Measurements from ENCODE around the gene CAMTA1.

- TF ChIP-seq EZH2 (IDR thresholded peaks at IDR 0.05; ENCODE audit: borderline replicate concordance, insufficient read depth, low read length, poor library complexity, severe bottlenecking) (no peak), TAF1 (IDR thresholded peaks at IDR 0.05; ENCODE audit: low read depth) (no peak)
- TF ChIP-seq, protein P1, sequence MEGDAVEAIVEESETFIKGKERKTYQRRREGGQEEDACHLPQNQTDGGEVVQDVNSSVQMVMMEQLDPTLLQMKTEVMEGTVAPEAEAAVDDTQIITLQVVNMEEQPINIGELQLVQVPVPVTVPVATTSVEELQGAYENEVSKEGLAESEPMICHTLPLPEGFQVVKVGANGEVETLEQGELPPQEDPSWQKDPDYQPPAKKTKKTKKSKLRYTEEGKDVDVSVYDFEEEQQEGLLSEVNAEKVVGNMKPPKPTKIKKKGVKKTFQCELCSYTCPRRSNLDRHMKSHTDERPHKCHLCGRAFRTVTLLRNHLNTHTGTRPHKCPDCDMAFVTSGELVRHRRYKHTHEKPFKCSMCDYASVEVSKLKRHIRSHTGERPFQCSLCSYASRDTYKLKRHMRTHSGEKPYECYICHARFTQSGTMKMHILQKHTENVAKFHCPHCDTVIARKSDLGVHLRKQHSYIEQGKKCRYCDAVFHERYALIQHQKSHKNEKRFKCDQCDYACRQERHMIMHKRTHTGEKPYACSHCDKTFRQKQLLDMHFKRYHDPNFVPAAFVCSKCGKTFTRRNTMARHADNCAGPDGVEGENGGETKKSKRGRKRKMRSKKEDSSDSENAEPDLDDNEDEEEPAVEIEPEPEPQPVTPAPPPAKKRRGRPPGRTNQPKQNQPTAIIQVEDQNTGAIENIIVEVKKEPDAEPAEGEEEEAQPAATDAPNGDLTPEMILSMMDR (IDR thresholded peaks at IDR 0.05; ENCODE audit: poor library complexity, severe bottlenecking): no peak
Observed at GRCh38 chr1:7726623-7727022, 941.4 kb downstream of the CAMTA1 start.

Data from neural cell (in vitro differentiated cells).